Spleen (tissue), 11 donors: Measurements from ENCODE around the gene CUX1. TPM values are rescaled to one million over a fixed set of nuclear protein-coding genes. Genes with fewer than 3 reads are reported as not detected.

ENCODE experiments used
- DNase-seq: peaks from one replicate; pipeline ENCODE4 v3.0.0-alpha.2; 2020
- H3K27ac ChIP-seq, 8 donors: fragments of 200-600 bp; sonication (generic) in 7 of 8; 1 replicate in 4 of 8; 2 replicates in 4 of 8; pipeline versions ENCODE4 v1.5.0 to v1.8.0; 2016 to 2021; ENCODE audit warnings: inconsistent platforms in 4 of 8, mild to moderate bottlenecking in 4 of 8, moderate library complexity in 1 of 8
- H3K27me3 ChIP-seq, 7 donors: fragments of 200-600 bp; sonication (generic) in 6 of 7; replicated peaks in 1 of 7; 1 replicate in 4 of 7; 2 replicates in 3 of 7; pipeline versions ENCODE4 v1.5.0 to v1.8.0; 2016 to 2021; ENCODE audit warnings: inconsistent platforms in 3 of 7, mild to moderate bottlenecking in 1 of 7
- H3K36me3 ChIP-seq, 6 donors: fragments of 200-600 bp; sonication (generic) in 5 of 6; 1 replicate in 4 of 6; 2 replicates in 2 of 6; pipeline versions ENCODE4 v1.5.0 to v1.8.0; 2016 to 2021; ENCODE audit warnings: inconsistent platforms in 2 of 6
- H3K4me1 ChIP-seq, 6 donors: fragments of 200-600 bp; sonication (generic) in 5 of 6; 1 replicate in 3 of 6; 2 replicates in 3 of 6; pipeline versions ENCODE4 v1.5.0 to v1.8.0; 2016 to 2021; ENCODE audit warnings: inconsistent platforms in 3 of 6
- H3K4me3 ChIP-seq, 8 donors: fragments of 200-600 bp; sonication (generic) in 7 of 8; 1 replicate in 4 of 8; 2 replicates in 4 of 8; pipeline versions ENCODE4 v1.5.0 to v1.8.0; 2016 to 2021; ENCODE audit warnings: inconsistent platforms in 4 of 8, mild to moderate bottlenecking in 4 of 8, moderate library complexity in 2 of 8
- H3K9me3 ChIP-seq, 8 donors: fragments of 200-600 bp; sonication (generic) in 7 of 8; 1 replicate in 4 of 8; 2 replicates in 4 of 8; pipeline versions ENCODE4 v1.5.0 to v1.8.0; 2016 to 2021; ENCODE audit warnings: inconsistent platforms in 4 of 8
- POLR2A ChIP-seq, 3 donors: fragments of 450-650 bp; IDR thresholded peaks; one replicate each; pipeline ENCODE4 v1.5.1; 2017; ENCODE audit warnings: antibody characterized with exemption in 3 of 3, mild to moderate bottlenecking in 1 of 3
- POLR2AphosphoS5 ChIP-seq, 3 donors: sonication (generic); formaldehyde crosslinking; IDR thresholded peaks; one replicate each; pipeline ENCODE4 v1.5.1; 2017; ENCODE audit warnings: antibody characterized with exemption in 3 of 3
- WGBS, 5 donors: extraction: QIAGEN DNeasy Blood & Tissue Kit in 3 of 5; methylation state at CpG; one replicate each; pipeline versions ENCODE4 v1.1.5 to v1.1.7; 2013 to 2018; 5-methylcytosine and 5-hydroxymethylcytosine counted together
- intact Hi-C: fragments of 100-400 bp; cut with DNase I; formaldehyde crosslinking; loops from one replicate; pipeline ENCODE4 v1.15.0; 2023; ENCODE audit warnings: low total_unique reads
- polyA plus RNA-seq, 3 donors: library from polyadenylated mRNA; stranded (reverse); fragments of 200-250 nt; gene quantifications; one replicate each; pipeline ENCODE4 v1.2.1, GENCODE V29; 2013
- total RNA-seq, 7 donors: library from RNA; depleted of rRNA in 3 of 7; stranded (reverse); fragments of >200 nt in 3 of 7; fragmentation: NEBNext Ultra II Directional in 4 of 7; extraction: Animal tissue kit (Norgen Biotek cat#: 25700) in 4 of 7; gene quantifications; one replicate each; pipeline versions ENCODE4 v1.1.0 to v1.2.1, GENCODE V29; 2016 to 2021
- TF ChIP-seq, protein P1 (sequence below), 11 experiments: fragments of 200-600 bp in 7 of 11; fragments of 450-650 bp in 4 of 11; sonication (generic) in 4 of 11; IDR thresholded peaks in 8 of 11; conservative IDR thresholded peaks in 3 of 11; 1 replicate in 7 of 11; 2 replicates in 4 of 11; pipeline versions ENCODE4 v1.4.0 to v1.8.0; 2016 to 2021; ENCODE audit warnings: antibody characterized with exemption in 11 of 11, inconsistent platforms in 4 of 11, mild to moderate bottlenecking in 1 of 11
- donor health status: healthy with polysubstance abuse.
- donor health status: DM: no; HTN: no; CAD: no; lungs with moderate emphysema.
- donor health status: DM: no; HTN: no; CAD: no.
- donor health status: Bipolar disorder and iron deficiency.
- donor health status: healthy.
- donor health status: DM: no; HTN: no; CAD: no.
- donor health status: DM: yes; HTN: yes; CAD: no.

Gene CUX1
- total and polyA plus RNA-seq, 10 donors: 9.1 to 95.8 (median 61.9) TPM

DNA sequence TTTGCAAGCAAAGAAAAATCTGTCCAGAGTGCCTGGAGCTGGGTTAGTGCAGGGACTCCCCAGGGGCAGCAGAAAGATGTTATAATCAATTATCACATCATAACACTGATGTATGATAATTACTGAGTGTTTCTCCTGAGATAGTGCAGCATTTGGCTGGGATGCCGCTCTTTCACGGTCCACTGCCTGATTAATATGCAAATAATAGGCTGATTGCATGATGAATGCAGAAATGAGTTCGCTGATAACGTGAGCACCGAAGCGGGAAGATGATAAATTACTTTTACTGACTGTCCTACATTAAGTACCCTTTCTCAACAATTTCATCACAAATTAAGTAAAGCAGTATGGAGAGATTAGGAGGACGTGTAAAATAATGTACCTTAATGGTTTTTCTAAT, 397.8 kb downstream of the CUX1 start:
- intact Hi-C loops: no loop called here
- Histone ChIP-seq H3K4me3 (no peak overlapping the region), H3K4me1 (no peaks in the 10 kb centered on the region), H3K36me3 (peaks cover 0 to 88% (median 4%) of the 10 kb centered on the region in 6 donors), H3K27ac (no peak overlapping the region), H3K9me3 (no peaks in the 10 kb centered on the region), H3K27me3 (no peaks in the 10 kb centered on the region)
- no peak for DNase-seq
- 72 to 88% (median 80%) methylated on average over 7 of the region's 7 CpGs for WGBS, 5 donors
- TF ChIP-seq POLR2A (IDR thresholded peaks at IDR 0.05) (no peak), POLR2AphosphoS5 (IDR thresholded peaks at IDR 0.05) (no peak)
- TF ChIP-seq, protein P1, sequence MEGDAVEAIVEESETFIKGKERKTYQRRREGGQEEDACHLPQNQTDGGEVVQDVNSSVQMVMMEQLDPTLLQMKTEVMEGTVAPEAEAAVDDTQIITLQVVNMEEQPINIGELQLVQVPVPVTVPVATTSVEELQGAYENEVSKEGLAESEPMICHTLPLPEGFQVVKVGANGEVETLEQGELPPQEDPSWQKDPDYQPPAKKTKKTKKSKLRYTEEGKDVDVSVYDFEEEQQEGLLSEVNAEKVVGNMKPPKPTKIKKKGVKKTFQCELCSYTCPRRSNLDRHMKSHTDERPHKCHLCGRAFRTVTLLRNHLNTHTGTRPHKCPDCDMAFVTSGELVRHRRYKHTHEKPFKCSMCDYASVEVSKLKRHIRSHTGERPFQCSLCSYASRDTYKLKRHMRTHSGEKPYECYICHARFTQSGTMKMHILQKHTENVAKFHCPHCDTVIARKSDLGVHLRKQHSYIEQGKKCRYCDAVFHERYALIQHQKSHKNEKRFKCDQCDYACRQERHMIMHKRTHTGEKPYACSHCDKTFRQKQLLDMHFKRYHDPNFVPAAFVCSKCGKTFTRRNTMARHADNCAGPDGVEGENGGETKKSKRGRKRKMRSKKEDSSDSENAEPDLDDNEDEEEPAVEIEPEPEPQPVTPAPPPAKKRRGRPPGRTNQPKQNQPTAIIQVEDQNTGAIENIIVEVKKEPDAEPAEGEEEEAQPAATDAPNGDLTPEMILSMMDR (IDR thresholded peaks at IDR 0.05 in 8 of 11, conservative IDR thresholded peaks at IDR 0.05 in 3 of 11): no peak

DNA sequence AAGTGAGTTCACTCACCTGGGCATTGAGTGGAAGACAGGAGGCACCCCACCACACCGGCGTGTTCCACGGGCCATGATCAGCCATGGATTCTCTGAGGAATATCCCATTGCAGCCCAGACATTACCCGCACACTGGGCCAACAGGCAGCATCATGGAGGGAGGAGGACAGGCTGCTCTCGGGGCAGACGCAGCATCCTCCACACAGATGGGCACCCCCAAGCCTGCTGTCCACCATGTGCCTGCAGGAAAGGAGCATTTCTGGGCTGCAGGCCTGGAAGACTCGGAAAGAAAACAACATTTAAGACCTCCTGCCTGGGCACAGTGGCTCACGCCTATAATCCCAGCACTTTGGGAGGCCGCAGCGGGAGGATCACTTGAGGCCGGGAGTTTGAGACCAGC, 398.3 kb downstream of the CUX1 start:
- intact Hi-C loops: no loop called here
- 90 to 94% (median 92%) methylated on average over 9 to 11 of the region's 11 CpGs for WGBS, 5 donors

DNA sequence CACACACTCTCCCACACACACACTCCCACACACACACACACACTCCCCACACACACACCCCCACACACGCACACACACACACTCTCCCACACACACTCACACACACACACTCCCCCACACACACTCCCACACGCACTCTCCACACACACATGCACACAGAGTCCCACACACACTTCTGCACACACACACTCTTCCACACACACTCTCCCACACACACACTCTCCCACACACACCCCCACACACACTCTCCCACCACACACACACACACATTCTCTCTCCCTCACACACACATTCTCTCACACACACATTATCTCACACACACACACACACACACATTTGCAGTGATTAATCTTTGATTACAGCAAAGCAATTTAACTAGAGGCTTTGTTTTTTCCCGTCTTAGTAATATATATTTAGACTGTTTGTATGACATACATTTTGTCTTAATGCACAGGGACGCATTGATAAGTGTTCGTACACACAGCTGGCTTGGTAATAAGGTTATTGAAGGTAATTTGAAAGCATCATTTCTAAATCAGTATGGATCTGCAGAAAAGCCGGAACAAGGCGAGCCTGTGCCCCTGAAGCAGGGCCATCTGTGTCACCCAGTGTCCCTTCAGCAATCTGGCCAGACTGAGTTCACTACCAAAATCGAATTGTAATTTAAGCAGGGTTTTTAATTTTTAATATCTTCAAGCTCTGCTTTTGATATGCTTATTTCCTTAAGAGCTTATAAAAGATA, 399.3 kb downstream of the CUX1 start:
- intact Hi-C loops: no loop called here
- 87 to 94% (median 90%) methylated on average over 8 of the region's 8 CpGs for WGBS, 5 donors

More for the DNA sequence above, 398.3 kb downstream of the CUX1 start:
- H3K4me3 ChIP-seq: no peak overlapping the region
- H3K27ac ChIP-seq: no peak overlapping the region
- DNase-seq: no peak
- H3K4me1 ChIP-seq: no peaks in the 10 kb centered on the region
- H3K36me3 ChIP-seq: peaks cover 0 to 87% (median under 1%) of the 10 kb centered on the region in 6 donors
- H3K27me3 ChIP-seq: no peaks in the 10 kb centered on the region
- TF ChIP-seq, protein P1 (IDR thresholded peaks at IDR 0.05 in 8 of 11, conservative IDR thresholded peaks at IDR 0.05 in 3 of 11): no peak
- TF ChIP-seq POLR2AphosphoS5 (IDR thresholded peaks at IDR 0.05) (no peak), POLR2A (IDR thresholded peaks at IDR 0.05) (no peak)
- no peaks in the 10 kb centered on the region for H3K9me3 ChIP-seq

More for the DNA sequence above, 399.3 kb downstream of the CUX1 start:
- Histone ChIP-seq H3K4me3 (no peak overlapping the region), H3K4me1 (no peaks in the 10 kb centered on the region), H3K9me3 (no peaks in the 10 kb centered on the region), H3K27ac (no peak overlapping the region), H3K36me3 (peaks cover 0 to 77% (median 0%) of the 10 kb centered on the region in 6 donors), H3K27me3 (no peaks in the 10 kb centered on the region)
- TF ChIP-seq POLR2A (IDR thresholded peaks at IDR 0.05) (no peak), POLR2AphosphoS5 (IDR thresholded peaks at IDR 0.05) (no peak)
- TF ChIP-seq, protein P1 (IDR thresholded peaks at IDR 0.05 in 8 of 11, conservative IDR thresholded peaks at IDR 0.05 in 3 of 11): no peak
- DNase-seq: no peak
